Breast epithelium (tissue), 3 donors: Measurements from ENCODE around the gene CRLF1.

ENCODE experiments used
- POLR2A ChIP-seq: fragments of 450-650 bp; IDR thresholded peaks from one replicate; pipeline ENCODE4 v1.6.1; 2016; ENCODE audit warnings: antibody characterized with exemption, mild to moderate bottlenecking, moderate library complexity
- POLR2AphosphoS5 ChIP-seq, 3 donors: sonication (generic); formaldehyde crosslinking; IDR thresholded peaks; one replicate each; pipeline ENCODE4 v1.6.1; 2017; ENCODE audit warnings: antibody characterized with exemption in 3 of 3
- TF ChIP-seq, protein P1 (sequence below), 3 donors: fragments of 450-650 bp; IDR thresholded peaks; one replicate each; pipeline ENCODE4 v1.5.1; 2016 to 2017; ENCODE audit warnings: antibody characterized with exemption in 3 of 3, mild to moderate bottlenecking in 3 of 3, moderate library complexity in 3 of 3

DNA sequence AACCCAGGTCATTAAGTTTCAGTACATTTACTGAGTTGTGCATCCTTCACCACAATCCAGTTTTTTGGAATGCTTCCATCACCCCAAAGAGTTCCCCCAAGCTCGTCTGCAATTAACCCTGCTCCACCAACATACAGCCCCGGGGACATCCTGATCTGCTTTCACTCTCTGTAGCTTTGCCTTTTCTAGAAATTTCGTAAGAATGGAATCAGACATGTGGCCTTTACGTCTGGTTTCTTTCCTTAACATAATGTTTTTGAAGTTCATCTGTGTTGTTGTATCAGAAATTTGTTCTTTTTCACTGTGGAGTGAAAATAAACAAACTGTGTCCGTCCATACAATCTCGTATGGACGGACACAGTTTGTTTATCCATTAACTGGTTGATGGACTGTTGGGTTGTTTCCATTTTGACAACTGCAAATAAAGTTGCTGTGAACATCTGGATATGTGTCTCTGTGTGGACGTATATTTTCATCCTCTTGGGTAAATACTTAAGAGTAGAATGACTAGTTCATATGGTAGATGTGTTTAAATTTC lies 33.2 kb upstream of the CRLF1 start:
- TF ChIP-seq, protein P1, sequence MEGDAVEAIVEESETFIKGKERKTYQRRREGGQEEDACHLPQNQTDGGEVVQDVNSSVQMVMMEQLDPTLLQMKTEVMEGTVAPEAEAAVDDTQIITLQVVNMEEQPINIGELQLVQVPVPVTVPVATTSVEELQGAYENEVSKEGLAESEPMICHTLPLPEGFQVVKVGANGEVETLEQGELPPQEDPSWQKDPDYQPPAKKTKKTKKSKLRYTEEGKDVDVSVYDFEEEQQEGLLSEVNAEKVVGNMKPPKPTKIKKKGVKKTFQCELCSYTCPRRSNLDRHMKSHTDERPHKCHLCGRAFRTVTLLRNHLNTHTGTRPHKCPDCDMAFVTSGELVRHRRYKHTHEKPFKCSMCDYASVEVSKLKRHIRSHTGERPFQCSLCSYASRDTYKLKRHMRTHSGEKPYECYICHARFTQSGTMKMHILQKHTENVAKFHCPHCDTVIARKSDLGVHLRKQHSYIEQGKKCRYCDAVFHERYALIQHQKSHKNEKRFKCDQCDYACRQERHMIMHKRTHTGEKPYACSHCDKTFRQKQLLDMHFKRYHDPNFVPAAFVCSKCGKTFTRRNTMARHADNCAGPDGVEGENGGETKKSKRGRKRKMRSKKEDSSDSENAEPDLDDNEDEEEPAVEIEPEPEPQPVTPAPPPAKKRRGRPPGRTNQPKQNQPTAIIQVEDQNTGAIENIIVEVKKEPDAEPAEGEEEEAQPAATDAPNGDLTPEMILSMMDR (IDR thresholded peaks at IDR 0.05) = no peak
- TF ChIP-seq POLR2AphosphoS5 (IDR thresholded peaks at IDR 0.05) (no peak), POLR2A (no peak)
